ENCODE measurements around the gene EEFSEC. TPM values are rescaled to one million over a fixed set of nuclear protein-coding genes. Genes with fewer than 3 reads are reported as not detected.
A peak's percentile ranks its signal among the peaks of the same experiment; 100 is the strongest.

Gene EEFSEC
- total RNA-seq, 1 experiment from 2014 or later = 9.5 TPM

- Histone ChIP-seq H2BK12ac (ENCODE audit: insufficient read length, low read depth, low read length) (no peak overlapping the region), H4K20me1 (ENCODE audit: control insufficient read depth, insufficient read depth, insufficient read length) (peaks cover 2% of the 10 kb centered on the region), H3K79me1 (ENCODE audit: insufficient read depth, low read depth, low read length, poor library complexity, severe bottlenecking) (no peaks in the 10 kb centered on the region), H2AK5ac (ENCODE audit: insufficient read length, low read length) (no peak overlapping the region), H2BK5ac (ENCODE audit: insufficient read length, low read length) (no peak overlapping the region), H3K9me3 (ENCODE audit: control insufficient read depth, low read depth, low read length) (no peaks in the 10 kb centered on the region), H3K14ac (ENCODE audit: insufficient read depth, low read length) (no peak overlapping the region; the same call in 1 of the 2 replicates), H3K4ac (ENCODE audit: low read depth, low read length) (no peak overlapping the region), H3K23me2 (ENCODE audit: insufficient read length, low read depth, low read length, poor library complexity, severe bottlenecking) (no peaks in the 10 kb centered on the region), H3K4me2 (ENCODE audit: insufficient read depth, insufficient read length, low read length) (no peak overlapping the region), H3T11ph (ENCODE audit: low read length) (no peak overlapping the region), H4K91ac (ENCODE audit: insufficient read length, low read depth, low read length) (no peak overlapping the region), H3K27me3 (ENCODE audit: insufficient read depth, low read length) (no peaks in the 10 kb centered on the region), H2BK120ac (ENCODE audit: low read depth, low read length, poor library complexity, severe bottlenecking) (no peak overlapping the region), H3K27ac (ENCODE audit: insufficient read length, low read depth, low read length) (no peak overlapping the region), H4K5ac (ENCODE audit: insufficient read length, low read depth, low read length) (no peak overlapping the region), H3K79me2 (ENCODE audit: insufficient read depth, low read length) (no peaks in the 10 kb centered on the region), H2BK20ac (ENCODE audit: low read depth, low read length, poor library complexity, severe bottlenecking) (no peak overlapping the region), H3K4me1 (ENCODE audit: insufficient read depth, low read length) (no peaks in the 10 kb centered on the region), H4K8ac (replicated peaks; ENCODE audit: insufficient read length, low read depth, low read length) (no peak overlapping the region), H2BK15ac (ENCODE audit: low read depth, low read length) (no peak overlapping the region), H3K56ac (ENCODE audit: insufficient read length, low read depth, low read length) (no peak overlapping the region), H3K18ac (ENCODE audit: insufficient read length, low read depth, low read length) (no peak overlapping the region), H3K9ac (ENCODE audit: extremely low read depth, insufficient read length, low read length) (no peak overlapping the region), H3K23ac (ENCODE audit: insufficient read length, low read depth, low read length) (no peak overlapping the region), H2AFZ (ENCODE audit: low read length) (no peak overlapping the region)
- TF ChIP-seq CTCF (conservative IDR thresholded peaks at IDR 0.05) = no peak
- no peaks in the 10 kb centered on the region for H3K9me3 Mint-ChIP-seq
- H3K36me3 Mint-ChIP-seq (ENCODE audit: insufficient read depth in 1 of 3, low read depth in 3 of 3) = no peaks in the 10 kb centered on the region; a peak in 2 of 7 replicates
- H3K27me3 Mint-ChIP-seq (ENCODE audit: low read depth) = no peaks in the 10 kb centered on the region
- peaks cover 2 to 9% of the 10 kb centered on the region in 2 experiments; a peak in 2 of 4 replicates for H3K4me1 Mint-ChIP-seq
- H3K27ac Mint-ChIP-seq = peak overlapping the region in 1 of 3 experiments; percentile 55; a peak in 1 of 7 replicates
- no CpG with 5 or more reads among the region's 17 CpGs for WGBS (ENCODE audit: extremely low coverage, insufficient read length, low lambda C conversion rate)
- peak; percentile 18 for DNase-seq
- no peak overlapping the region for H3K4me3 Mint-ChIP-seq
These were observed 170.2 kb downstream of the EEFSEC start for GRCh38 chr3:128323206-128324081.
